ENCODE data around the gene SPI1.

DNA sequence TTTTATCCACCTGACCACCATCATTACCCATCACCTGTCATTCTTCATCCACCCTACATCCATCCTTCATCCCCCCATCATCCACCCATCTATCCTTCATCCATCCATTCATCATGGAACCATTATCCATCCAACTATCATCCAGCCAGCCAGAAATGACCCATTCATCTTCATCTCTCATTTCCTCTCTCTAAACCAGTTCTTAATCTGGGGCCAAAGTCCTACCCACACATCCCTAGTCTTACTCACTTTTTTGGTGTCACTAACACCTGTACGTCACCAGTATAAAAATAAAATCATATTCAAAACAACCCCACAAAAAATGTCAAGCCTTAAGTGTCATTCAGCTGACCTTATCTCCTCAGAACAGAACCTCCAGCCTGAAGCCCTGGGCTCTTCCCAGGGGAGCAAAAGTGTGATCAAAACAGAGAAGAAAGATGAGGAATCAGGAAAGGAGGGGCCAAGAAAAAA, 12.3 kb downstream of the SPI1 start:
- TF ChIP-seq, protein P1, sequence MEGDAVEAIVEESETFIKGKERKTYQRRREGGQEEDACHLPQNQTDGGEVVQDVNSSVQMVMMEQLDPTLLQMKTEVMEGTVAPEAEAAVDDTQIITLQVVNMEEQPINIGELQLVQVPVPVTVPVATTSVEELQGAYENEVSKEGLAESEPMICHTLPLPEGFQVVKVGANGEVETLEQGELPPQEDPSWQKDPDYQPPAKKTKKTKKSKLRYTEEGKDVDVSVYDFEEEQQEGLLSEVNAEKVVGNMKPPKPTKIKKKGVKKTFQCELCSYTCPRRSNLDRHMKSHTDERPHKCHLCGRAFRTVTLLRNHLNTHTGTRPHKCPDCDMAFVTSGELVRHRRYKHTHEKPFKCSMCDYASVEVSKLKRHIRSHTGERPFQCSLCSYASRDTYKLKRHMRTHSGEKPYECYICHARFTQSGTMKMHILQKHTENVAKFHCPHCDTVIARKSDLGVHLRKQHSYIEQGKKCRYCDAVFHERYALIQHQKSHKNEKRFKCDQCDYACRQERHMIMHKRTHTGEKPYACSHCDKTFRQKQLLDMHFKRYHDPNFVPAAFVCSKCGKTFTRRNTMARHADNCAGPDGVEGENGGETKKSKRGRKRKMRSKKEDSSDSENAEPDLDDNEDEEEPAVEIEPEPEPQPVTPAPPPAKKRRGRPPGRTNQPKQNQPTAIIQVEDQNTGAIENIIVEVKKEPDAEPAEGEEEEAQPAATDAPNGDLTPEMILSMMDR (IDR thresholded peaks at IDR 0.05) = no peak
- no peak for TF ChIP-seq POLR2A (IDR thresholded peaks at IDR 0.05)

Measured in vagina (tissue), 2 donors.